Heart left ventricle (tissue), 13 donors: ENCODE measurements around the gene AGPAT3.

Experiments used
- CTCF ChIP-seq, 12 donors: fragments of 200-600 bp; sonication (generic) in 4 of 12; IDR thresholded peaks; one replicate each; pipeline versions ENCODE4 v1.5.0 to v1.8.0; 2018 to 2022; ENCODE audit warnings: antibody characterized with exemption in 12 of 12, mild to moderate bottlenecking in 5 of 12
- POLR2A ChIP-seq, 2 donors: fragments of 450-650 bp; IDR thresholded peaks; one replicate each; pipeline ENCODE4 v1.6.1; 2017; ENCODE audit warnings: antibody characterized with exemption in 2 of 2, mild to moderate bottlenecking in 2 of 2, moderate library complexity in 2 of 2
- donor health status: ischemic (EF 13 %, LVEDD 7.1; RV severe dilation, severe dysfunction).
- donor health status: DM: no; HTN: yes; CAD: no.
- donor health status: DM: no; HTN: no; CAD: no.
- donor health status: ischemic (EF 25% LVEDD 6.9; RV normal size, moderate dysfunction).
- donor health status: ischemic (EF 25% LVEDD 5.7; RV mildly dilated, moderate dysfunction).
- donor health status: ischemic (EF 35%, LVEDD 5.7; RV mildly dilated, moderate dysfunction).
- donor health status: nonischemic (EF 11% LVEDD 7.7; RV severe dilation, severe dysfunction).
- donor health status: DM: yes; HTN: yes; CAD: no.
- donor health status: PGD.
- donor health status: ischemic (EF 29% LVEDD 5.4; RV normal size, mild dysfunction).
- donor health status: nonischemic (EF 23%, LVEDD 6.1; RV moderate dilation, normal function).

- TF ChIP-seq POLR2A (IDR thresholded peaks at IDR 0.05) (no peak), CTCF (IDR thresholded peaks at IDR 0.05) (no peak)
Measured at GRCh38 chr21:43973634-43973955, 108.6 kb downstream of the AGPAT3 start.
